PC-3 (cell line): ENCODE measurements around the gene RUVBL2.

Source experiments
- EZH2 ChIP-seq: fragments of 300-600 bp; sonication (generic); IDR thresholded peaks from one replicate; pipeline ENCODE4 v1.6.1; 2017; ENCODE audit warnings: antibody characterized with exemption, mild to moderate bottlenecking, low read length; ENCODE audit not compliant: unreplicated experiment
- TF ChIP-seq, protein P1 (sequence below): fragments of 300-600 bp; sonication (generic); conservative IDR thresholded peaks from 2 replicates; pipeline ENCODE4 v1.5.1; 2017; ENCODE audit warnings: antibody characterized with exemption, low read depth, mild to moderate bottlenecking, low read length

DNA sequence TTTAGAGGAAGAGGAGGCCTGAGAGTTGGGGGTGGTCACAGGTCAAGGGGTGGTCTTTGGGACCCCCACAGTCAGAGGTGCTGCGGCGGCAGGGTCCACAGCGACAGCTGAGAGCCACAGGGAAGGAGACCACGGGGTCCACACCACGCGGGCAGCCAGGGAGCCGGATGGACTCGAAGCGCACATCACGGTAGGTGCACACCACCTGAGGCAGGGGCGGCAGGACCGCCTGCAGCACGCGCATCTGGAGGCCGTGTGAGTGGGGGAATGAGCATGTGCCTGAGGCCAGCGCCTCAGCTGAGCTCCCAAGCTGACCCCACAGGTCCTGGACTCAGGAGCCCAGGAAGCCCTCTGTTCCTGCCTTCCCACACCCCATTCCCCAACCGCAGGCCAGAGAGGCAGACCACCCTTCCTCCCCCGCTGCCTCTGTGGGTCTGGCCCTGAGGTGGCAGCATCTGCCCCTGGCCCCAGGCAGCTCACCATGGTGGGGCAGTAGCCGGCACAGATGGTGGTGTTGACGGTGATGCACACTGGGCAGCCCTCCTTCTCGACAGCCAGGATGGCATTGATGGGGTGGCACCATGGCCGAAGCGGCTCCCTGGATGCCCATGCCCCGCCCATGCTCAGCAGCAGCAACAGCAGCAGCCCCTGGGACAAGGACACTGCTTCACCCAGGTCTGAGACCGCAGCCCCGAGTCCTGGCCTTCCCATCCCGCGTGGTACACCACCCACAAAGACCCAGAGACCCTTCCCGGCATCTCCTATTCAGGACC, 22.6 kb downstream of the RUVBL2 start:
- TF ChIP-seq, protein P1, sequence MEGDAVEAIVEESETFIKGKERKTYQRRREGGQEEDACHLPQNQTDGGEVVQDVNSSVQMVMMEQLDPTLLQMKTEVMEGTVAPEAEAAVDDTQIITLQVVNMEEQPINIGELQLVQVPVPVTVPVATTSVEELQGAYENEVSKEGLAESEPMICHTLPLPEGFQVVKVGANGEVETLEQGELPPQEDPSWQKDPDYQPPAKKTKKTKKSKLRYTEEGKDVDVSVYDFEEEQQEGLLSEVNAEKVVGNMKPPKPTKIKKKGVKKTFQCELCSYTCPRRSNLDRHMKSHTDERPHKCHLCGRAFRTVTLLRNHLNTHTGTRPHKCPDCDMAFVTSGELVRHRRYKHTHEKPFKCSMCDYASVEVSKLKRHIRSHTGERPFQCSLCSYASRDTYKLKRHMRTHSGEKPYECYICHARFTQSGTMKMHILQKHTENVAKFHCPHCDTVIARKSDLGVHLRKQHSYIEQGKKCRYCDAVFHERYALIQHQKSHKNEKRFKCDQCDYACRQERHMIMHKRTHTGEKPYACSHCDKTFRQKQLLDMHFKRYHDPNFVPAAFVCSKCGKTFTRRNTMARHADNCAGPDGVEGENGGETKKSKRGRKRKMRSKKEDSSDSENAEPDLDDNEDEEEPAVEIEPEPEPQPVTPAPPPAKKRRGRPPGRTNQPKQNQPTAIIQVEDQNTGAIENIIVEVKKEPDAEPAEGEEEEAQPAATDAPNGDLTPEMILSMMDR, result no peak
- no peak for TF ChIP-seq EZH2
